Stimulated activated naive CD8-positive, alpha-beta T cell treated with anti-CD3 and anti-CD28 coated beads, Interleukin-15, Interleukin-2, amounts not matched to agents 100 U/mL and 50 U/mL, for 24 hours (primary cell): ENCODE results near the gene PDE6A.
A peak's percentile ranks its signal among the peaks of the same experiment; 100 is the strongest.
"Not testable (repeated sequence)": the region's sequence is repeated elsewhere in the genome, so short reads cannot be mapped to it uniquely, and the experiment has no call there.

ENCODE experiments used
- ATAC-seq: fragments of 150-1000 bp; cut with Tn5 transposase; one replicate; pipeline ENCODE4 v1.10.0; 2021
- DNase-seq: peaks from one replicate; pipeline ENCODE4 v3.0.0; 2021

The PDE6A gene

GRCh38 chr5:149863830-149864229 is 80.8 kb downstream of the PDE6A start:
- DNase-seq (no peak), ATAC-seq (no peak)

- ATAC-seq: no peak
These were observed 81.4 kb downstream of the PDE6A start for GRCh38 chr5:149863176-149863575.

DNA sequence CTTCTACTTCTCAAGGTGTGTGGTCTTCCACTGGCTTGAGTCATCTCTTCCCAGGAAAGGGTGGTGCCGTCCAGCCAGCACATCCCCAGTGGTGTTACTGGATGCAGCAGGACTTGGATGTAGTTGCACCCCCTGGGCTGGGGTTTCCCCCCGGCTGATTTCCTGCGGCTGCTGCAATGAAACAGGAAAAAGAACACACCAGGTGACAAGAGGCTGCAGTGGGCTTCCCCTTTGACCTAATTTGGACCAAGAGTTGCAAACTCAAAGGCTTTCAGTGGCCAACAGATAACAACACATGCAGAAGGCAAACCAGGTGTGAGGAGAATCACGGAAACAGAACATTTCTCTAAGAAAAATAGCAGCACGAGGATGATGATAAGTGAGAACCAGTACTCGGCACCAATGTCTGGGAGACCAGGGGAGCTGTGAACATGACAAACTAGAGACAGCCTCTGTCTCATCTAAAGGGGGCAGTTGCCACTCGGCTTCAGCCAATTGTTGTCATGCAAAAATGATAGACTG is 83.7 kb downstream of the PDE6A start:
- ATAC-seq (peak; percentile 36), DNase-seq (peak; percentile 18)

More at GRCh38 chr5:149863176-149863575, 81.4 kb downstream of the PDE6A start:
- DNase-seq: no peak

DNA sequence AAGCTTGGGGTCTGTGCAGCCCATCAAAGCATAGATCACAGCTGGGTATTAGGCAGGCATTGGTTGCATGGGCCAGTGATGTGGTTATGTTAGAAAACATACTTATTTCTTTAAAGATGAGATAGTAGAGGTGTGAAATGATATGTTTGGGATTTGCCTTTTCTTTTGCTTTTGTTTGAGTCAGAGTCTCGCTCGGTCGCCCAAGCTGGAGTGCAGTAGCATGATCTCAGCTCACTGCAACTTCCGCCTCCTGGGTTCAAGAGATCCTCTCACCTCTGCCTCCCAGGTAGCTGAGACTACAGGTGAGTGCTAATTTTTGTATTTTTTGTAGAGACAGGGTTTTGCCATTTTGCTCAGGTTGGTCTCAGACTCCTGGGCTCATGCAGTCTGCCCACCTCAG is 84.8 kb downstream of the PDE6A start:
- ATAC-seq (no peak), DNase-seq (no peak)

- not testable (repeated sequence) for ATAC-seq, DNase-seq
These were observed 86.1 kb downstream of the PDE6A start for GRCh38 chr5:149858481-149858880.

DNA sequence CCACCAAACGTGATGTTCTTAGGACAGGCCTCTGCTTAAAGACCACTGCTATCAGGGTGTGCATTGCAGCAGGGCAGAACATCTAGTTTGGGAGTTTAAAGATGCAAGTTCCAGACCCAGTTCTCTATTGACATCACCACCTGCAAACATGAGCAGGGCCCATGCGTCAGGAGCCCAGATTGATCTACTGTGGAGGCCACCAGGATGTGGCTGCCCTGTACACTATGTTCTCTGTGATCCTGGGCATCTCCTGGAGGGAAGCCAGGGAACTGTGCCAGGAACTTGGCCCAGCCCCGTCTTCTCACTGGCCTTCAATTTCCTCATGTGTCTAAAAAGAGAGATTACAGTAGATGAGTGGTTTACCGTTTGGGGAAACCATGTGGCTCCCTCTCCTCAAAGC is 87.1 kb downstream of the PDE6A start:
- ATAC-seq (no peak), DNase-seq (no peak)

DNA sequence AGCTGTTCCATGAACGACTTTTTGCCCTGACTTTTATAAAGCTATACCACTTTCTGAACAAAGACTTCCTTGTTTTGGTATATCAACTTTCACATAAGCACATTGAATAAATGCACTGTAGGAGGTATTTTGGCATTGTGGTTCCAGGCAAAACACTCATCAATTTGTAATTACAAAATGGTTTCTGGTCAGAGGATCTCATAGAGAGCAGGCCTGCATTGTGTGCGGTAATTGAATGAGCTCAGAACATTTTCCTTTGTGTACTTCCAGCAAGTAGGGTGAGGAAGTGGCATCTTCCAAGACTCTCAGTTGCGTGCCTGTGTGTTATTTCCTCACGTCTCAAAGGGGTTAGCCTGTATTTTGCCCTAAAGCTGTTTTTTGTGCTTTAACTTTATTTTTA is 89.2 kb downstream of the PDE6A start:
- DNase-seq (no peak), ATAC-seq (no peak)

DNA sequence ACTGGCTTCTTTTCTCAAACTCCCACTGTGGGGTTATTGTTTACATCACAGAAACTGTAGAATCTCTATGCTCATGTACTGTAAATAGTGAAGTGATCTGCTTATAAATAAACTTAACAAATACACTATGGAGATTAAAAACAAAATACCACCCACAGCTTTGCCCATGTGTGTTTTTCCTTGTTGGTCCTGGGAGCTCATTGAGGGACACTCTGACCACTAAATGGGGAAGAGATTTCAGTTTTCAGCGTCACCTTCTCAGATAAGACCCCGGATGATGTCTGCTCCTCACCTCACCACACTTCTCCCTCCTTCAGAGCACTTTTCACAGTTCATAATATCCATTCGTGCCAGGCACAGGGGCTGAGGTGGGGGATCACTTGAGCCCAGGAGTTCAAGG is 89.7 kb downstream of the PDE6A start:
- ATAC-seq: no peak
- DNase-seq: no peak

GRCh38 chr5:149853701-149854100 is 90.9 kb downstream of the PDE6A start:
- no peak for DNase-seq
- no peak for ATAC-seq

DNA sequence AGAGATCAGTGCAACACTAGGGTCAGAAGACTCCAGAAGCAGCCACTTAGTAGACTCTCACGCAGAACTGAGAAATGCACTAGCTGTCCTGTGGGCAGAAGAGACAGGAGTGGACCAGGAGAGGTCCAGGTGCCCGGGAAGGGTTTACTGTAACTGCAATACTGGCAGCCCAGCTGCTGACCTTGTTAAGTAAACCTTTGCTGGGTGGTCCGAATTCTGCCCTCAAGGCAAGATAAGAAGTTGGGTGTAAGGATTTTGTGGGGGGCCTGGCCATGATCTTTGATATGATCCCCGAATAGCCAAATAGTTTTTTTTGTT is 91.3 kb downstream of the PDE6A start:
- ATAC-seq (no peak), DNase-seq (no peak)

DNA sequence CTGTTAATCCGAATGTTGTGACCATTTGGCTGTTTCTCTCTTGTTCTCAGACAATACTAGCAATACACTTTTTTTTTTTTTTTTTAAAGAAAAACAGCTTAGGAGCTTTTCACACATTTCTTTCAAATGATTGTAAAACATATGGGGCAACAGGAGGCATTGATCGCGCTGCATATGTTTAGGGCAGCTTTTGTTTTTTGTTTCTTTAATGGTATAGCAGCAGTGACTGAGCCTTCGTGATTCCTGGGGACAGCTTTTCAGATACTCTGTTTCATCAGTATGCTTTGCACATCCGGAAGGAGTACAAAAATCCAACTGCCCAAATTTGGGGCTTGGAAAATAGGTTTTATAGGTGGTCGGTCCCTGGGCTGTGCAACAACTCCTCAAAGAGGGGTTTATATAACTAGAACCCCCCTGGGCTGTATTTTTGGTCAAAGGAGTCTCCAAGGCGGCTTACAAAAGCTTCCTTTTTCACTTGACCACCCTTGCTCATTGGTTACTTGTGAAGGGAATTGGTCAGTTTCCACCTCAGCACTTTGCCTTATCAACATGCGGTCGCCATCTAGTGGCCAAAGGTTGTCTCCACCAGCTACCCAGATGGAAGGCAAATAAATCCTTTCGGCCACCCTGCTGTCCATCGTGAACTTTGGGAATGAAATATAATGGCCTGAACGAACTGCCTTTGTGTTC is 91.8 kb downstream of the PDE6A start:
- DNase-seq (peak; percentile 61), ATAC-seq (peak; percentile 38)

DNA sequence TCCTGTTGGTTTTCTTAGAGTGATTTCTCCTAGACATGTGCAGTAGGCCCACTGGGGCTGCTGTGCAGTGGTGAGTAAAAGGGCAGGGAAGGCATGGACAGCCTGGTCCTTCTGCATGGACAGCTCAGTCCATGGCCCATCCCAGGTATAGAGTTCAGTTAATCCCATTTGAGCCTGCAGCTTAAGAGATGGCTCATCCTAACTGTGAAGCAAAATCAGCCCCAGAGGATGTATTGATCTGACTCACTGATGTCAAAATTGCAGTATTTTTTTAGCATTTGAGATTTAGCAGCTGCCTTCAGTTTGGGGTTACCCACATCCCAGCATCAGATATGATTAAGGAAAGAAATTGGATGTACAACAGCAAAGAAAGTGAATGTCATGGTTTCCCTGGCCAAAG is 93.4 kb downstream of the PDE6A start:
- ATAC-seq (no peak), DNase-seq (no peak)

DNA sequence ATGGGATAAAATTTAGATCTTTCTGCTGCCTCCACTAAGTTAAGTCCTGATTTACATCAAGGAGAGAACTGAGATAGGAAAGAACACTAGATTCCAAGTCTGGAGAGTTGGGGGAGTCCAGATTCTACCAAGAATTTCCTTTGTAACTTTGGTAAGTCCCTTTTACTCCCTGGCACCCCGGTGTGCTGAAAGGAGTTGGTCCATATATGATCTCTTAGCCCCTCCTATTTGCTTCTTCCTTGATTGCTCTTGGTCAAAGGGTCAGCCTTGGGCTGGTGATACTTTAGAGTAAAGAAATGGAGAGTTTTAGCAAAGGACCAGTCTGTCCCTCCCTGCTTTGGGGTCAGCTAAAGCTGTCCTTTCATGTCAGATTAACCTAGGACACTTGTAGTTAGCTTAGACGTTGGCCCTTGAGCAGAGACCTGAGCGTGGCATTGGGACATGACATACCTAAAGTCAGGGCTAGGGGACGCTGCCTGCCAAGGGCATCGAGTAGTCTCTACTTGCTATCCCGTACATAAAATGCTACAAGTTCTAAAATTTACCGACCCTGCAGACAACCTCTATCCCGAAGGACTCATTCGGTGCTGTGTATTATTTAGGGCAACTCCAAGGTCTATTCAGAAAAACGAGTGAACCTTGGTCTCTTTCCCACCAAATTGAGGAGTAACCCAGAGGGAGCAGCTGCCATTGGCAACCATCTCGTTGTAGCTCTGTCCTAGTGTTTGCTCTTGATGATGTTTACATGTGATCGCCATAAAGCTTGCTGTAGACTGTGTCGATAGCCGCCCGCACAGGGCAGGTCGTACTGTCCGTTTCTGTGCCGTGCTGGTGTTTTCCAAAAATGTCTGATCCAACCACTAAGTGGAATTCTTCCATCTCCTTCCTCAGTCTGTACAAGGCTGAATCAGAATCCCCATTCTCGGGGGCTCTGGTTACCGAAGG is 94.4 kb downstream of the PDE6A start:
- ATAC-seq (no peak), DNase-seq (no peak)

DNA sequence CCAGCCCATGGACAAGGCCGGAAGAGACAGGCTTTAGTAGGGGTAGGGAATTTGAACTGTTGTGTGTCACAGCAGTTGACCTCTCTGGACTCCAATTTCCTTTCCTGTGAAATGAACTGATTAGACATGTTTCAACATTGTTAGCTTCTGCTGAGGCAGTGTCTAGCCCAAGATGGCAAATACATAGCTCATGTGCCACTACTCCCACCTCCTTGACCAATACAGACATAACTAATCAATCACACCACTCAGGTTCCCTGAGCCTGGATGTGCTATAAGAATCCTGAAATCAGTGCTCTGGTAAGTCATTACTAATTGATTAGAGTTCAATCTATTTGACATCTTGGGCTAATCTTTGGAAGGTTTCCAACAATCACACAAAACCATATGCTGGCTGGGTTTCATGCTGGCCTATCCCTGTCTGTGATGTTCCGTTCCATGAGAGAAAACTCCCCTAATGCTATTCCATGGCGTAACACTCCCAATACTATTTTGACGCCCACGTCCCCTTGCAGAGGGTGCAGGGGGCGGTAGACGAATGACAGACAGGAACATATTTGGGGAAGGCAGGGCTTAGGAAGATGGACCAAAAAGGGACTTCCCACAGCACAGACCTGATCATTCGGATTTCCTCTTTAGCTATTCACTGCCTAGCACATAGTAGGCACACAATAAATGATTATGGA is 95.2 kb downstream of the PDE6A start:
- no peak for ATAC-seq
- DNase-seq: no peak

DNA sequence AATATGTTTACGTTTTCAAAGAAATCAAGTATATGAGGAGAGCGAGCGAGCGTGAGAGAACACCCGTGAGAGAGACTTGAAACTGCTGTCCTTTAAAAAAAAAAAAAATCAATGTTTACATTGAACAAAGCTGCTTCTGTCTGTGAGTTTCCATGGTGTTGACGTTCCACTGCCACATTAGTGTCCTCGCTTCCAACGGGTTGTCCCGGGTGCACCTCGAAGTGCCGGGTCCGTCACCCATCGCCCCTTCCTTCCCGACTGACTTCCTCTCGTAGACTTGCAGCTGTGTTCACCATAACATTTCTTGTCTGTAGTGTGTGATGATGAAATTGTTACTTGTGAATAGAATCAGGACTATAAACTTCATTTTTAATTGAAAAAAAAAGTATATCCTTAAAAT is 97.0 kb downstream of the PDE6A start:
- DNase-seq: no peak
- ATAC-seq: no peak

DNA sequence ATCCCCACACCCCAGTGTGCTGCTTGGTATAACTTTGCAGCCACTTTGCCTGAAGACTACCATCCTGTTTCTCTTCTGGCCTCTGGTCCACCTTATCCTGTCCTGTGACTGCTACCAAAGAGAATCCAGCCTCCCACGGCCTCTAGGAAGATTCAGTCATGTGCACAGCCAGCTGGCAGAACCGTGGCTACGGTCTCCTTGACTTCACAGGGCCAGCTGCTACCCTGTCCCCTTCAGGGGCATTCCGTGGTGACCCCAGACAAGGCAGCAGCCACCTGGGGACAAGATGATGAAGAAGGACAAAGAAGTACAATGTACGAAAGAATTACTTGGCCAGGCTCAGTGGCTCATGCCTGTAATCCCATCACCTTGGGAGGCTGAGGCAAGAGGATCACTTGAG is 98.6 kb downstream of the PDE6A start:
- DNase-seq (no peak), ATAC-seq (no peak)

- ATAC-seq: no peak
These were observed 99.0 kb downstream of the PDE6A start for GRCh38 chr5:149845601-149846000.

DNA sequence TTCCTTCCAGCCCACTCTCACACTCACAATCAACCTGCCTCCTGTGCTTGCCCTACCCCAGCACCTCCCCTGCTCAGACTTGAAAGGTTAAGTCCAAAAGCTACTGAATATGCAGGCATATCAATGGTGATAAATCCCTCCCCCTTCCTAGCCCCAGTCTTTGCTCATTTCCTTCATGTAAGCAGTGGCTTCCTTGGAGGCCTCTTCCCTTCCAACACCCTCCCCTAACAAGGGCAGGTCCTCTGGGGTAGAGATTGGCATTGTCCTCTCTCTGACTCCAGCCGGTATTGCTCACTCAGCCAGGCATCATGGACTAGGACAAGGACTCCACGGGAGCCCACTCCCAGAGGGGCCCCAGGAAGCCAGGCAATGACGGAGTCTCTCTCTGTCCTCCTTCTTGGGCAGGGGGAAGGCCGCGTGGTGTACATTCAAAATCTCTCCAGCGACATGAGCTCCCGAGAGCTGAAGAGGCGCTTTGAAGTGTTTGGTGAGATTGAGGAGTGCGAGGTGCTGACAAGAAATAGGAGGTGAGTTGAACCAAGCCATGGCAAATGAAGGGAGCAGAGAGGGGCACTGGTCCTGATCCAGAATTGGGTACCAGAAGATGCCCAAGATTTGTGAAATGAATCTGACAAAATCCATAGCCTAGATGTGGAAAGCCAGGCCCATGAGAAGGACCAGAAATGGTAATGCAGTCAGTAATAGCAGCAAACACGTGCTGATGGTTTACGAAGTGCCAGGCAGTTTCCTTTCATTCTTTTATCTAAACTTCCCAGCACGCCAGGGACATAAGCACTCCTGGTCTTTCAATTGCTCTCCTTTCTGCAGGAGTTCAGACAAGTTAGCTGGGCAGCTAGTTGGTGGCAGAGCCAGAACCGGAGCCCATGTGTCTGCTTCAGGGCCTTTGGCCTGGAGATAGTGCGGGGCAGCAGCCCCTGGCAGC is 102.5 kb downstream of the PDE6A start:
- ATAC-seq: no peak
- DNase-seq: no peak

More at GRCh38 chr5:149845601-149846000, 99.0 kb downstream of the PDE6A start:
- DNase-seq: no peak

DNA sequence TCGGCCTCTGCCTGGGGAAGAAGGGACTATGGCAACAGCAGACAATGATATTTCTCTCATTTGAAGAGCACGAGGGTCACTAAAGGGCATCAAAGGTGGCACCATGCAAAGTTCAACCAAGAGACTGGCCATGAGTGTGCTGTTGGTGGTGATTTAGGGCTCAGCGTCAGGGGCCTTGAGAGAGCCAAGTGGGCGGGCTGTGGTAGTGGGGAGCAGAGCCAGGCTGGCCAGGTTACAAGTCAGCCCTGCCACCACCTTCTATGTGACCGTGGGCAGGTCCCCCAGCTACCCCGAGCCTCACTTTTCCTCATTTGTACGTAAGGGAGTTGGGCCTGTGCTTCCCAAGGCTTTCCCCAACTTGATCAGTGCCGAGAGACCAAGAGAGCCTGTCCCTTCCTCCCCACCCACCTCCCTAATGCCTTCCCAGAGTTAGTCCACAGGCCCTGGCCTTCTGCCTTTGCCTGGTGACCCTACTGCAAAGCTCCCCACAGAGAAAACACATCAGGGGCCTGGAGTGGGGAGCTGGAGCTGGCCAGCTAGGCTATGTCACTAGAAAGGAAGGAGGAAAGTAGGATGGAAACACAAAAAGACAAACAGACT is 104.3 kb downstream of the PDE6A start:
- ATAC-seq (no peak), DNase-seq (no peak)

- ATAC-seq: no peak
- DNase-seq: no peak
These were observed 104.8 kb downstream of the PDE6A start for GRCh38 chr5:149839761-149840160.
